WI38 (cell line): ENCODE data around the gene CENPP.
"Not testable (repeated sequence)": the region's sequence is repeated elsewhere in the genome, so short reads cannot be mapped to it uniquely, and the experiment has no call there.

Experiments
- H3K4me3 ChIP-seq: 2 replicates; pipeline ENCODE4 v1.5.1; 2011; ENCODE audit warnings: low read depth, mild to moderate bottlenecking, control low read depth, low read length
- CTCF ChIP-seq: IDR thresholded peaks from 2 replicates; pipeline ENCODE4 v1.5.1; 2012; ENCODE audit warnings: low read depth, mild to moderate bottlenecking, control low read depth, low read length

The CENPP gene

GRCh38 chr9:92406477-92406876 is 80.7 kb downstream of the CENPP start:
- no peak for TF ChIP-seq CTCF
- no peak overlapping the region for H3K4me3 ChIP-seq

GRCh38 chr9:92407818-92408217 is 82.1 kb downstream of the CENPP start:
- TF ChIP-seq CTCF: no peak
- no peak overlapping the region for H3K4me3 ChIP-seq

- no peak for TF ChIP-seq CTCF
- no peak overlapping the region for H3K4me3 ChIP-seq
Observed at GRCh38 chr9:92408747-92409478, 83.2 kb downstream of the CENPP start.

- not testable (repeated sequence) for H3K4me3 ChIP-seq
Observed at GRCh38 chr9:92411157-92411556, 85.4 kb downstream of the CENPP start.

- H3K4me3 ChIP-seq: no peak overlapping the region
- no peak for TF ChIP-seq CTCF
Observed at GRCh38 chr9:92414566-92414965, 88.8 kb downstream of the CENPP start.

GRCh38 chr9:92422611-92423338 is 97.0 kb downstream of the CENPP start:
- no peak overlapping the region for H3K4me3 ChIP-seq
- TF ChIP-seq CTCF: no peak

- TF ChIP-seq CTCF: no peak
- H3K4me3 ChIP-seq: no peak overlapping the region
Observed at GRCh38 chr9:92423612-92424011, 97.9 kb downstream of the CENPP start.

GRCh38 chr9:92424340-92424739 is 98.6 kb downstream of the CENPP start, which contains the start of gene OMD:
OMD (minus strand) TSS chr9:92424471; CDS start chr9:92417558, 6,913 bp downstream.
- H3K4me3 ChIP-seq: no peak within 1 kb of the TSS
- TF ChIP-seq CTCF: no peak
